ENCODE data around the gene NDUFS4. TPM values are rescaled to one million over a fixed set of nuclear protein-coding genes. Genes with fewer than 3 reads are reported as not detected.

The NDUFS4 gene
- total RNA-seq, 2 experiments from 2014 or later, result 25.0 to 25.1 TPM

DNA sequence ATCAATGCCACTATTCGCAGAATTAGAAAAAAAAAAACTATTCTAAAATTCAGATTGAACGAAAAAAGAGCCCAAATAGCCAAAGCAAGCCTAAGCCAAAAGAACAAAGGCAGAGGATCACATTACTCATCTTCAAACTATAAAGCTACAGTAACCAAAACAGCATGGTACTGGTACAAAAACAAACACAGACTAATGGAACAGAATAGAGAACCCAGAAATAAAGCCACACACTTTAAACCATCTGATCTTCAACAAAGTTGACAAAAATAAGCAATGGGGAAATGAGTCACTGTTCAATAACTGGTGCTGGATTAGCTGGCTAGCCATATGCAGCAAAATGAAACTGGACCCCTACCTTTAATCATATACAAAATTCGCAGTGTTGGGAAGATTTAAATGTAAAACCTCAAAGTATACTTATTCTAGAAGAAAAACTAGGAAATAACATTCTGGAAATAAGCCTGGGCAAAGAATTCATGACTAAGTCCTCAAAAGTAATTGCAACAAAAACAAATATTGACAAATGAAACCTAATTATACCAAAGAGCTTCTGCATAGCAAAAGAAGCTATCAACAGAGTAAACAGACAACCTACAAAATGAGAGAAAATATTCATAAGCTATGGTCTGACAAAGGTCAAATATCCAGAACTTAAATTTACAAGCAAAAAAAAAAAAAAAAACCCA lies 153.7 kb downstream of the NDUFS4 start:
- Mint-ChIP-seq H3K9me3 (peaks cover 33% of the 10 kb centered on the region), H3K27me3 (peaks cover 3% of the 10 kb centered on the region), H3K4me1 (ENCODE audit: low read depth) (no peaks in the 10 kb centered on the region), H3K4me3 (no peak overlapping the region), H3K36me3 (ENCODE audit: low read depth) (peaks cover 4% of the 10 kb centered on the region), H3K27ac (no peak overlapping the region)
- POLR2A ChIA-PET, result no interaction called here
- Histone ChIP-seq H3K9me3 (ENCODE audit: control insufficient read depth in 1 of 2, insufficient read depth in 1 of 2, low read length in 2 of 2) (peaks cover 14 to 25% of the 10 kb centered on the region in 2 experiments), H3K27me3 (ENCODE audit: control insufficient read depth in 1 of 2, insufficient read depth in 2 of 2, low read length in 2 of 2) (no peaks in the 10 kb centered on the region), H3K4me3 (ENCODE audit: low read length) (no peak overlapping the region), H3K4me1 (ENCODE audit: insufficient read depth, low read length) (no peaks in the 10 kb centered on the region), H3K27ac (ENCODE audit: low read depth in 1 of 2, low read length in 2 of 2) (no peak overlapping the region), H3K36me3 (ENCODE audit: insufficient read depth, low read length) (no peaks in the 10 kb centered on the region)
- TF ChIP-seq, protein P1, sequence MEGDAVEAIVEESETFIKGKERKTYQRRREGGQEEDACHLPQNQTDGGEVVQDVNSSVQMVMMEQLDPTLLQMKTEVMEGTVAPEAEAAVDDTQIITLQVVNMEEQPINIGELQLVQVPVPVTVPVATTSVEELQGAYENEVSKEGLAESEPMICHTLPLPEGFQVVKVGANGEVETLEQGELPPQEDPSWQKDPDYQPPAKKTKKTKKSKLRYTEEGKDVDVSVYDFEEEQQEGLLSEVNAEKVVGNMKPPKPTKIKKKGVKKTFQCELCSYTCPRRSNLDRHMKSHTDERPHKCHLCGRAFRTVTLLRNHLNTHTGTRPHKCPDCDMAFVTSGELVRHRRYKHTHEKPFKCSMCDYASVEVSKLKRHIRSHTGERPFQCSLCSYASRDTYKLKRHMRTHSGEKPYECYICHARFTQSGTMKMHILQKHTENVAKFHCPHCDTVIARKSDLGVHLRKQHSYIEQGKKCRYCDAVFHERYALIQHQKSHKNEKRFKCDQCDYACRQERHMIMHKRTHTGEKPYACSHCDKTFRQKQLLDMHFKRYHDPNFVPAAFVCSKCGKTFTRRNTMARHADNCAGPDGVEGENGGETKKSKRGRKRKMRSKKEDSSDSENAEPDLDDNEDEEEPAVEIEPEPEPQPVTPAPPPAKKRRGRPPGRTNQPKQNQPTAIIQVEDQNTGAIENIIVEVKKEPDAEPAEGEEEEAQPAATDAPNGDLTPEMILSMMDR (IDR thresholded peaks at IDR 0.05), result no peak
- CTCF ChIA-PET, result interaction anchor here (0.7 kb wide), 1 partner anchor 254 kb away, joined by 3 read pairs; no protein-coding TSS in a partner anchor
- no peak for DNase-seq
- intact Hi-C loops (cut with DNase I, micrococcal nuclease), result no loop called here
- ATAC-seq (ENCODE audit: poor library complexity), result no peak

DNA sequence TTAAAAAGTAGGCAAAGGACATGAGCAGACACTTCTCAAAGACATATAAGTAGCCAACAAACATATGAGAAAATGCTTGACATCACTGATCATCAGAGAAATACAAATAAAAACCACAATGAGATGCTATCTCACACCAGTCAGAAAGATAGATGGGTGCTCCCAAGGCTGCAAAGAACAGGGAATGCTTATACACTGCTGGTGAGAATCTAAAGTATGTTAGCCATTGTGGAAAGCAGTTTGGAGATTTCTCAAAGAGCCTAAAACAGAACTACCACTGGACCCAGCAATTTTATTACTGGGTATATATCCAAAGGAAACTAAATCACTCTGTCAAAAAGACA lies 154.2 kb downstream of the NDUFS4 start:
- POLR2A ChIA-PET, result no interaction called here
- no peak for DNase-seq
- intact Hi-C loops (cut with DNase I, micrococcal nuclease), result no loop called here

DNA sequence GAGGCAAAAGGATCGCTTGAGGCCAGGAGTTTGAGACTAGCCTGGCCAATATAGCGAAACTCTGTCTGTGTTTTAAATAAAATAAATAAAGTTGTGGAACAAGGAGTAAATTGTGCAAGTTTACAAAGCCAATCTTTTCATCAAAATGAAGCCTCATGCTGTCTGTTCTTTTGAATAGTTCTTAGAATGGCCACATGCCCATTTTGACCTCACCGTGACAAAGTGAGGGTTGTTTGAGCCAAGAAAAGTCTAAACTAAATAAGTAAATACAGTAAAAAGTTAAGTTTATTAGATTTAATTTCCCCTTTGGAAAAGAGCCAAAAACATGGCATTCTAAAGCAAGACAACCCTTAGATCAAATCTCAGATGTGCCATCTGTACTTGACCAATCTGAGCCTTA lies 165.7 kb downstream of the NDUFS4 start:
- no peaks in the 10 kb centered on the region for H3K36me3 ChIP-seq (ENCODE audit: insufficient read depth, low read length)
- H3K4me3 ChIP-seq (ENCODE audit: low read length), result no peak overlapping the region
- H3K9me3 Mint-ChIP-seq, result peaks cover 12% of the 10 kb centered on the region
- no peaks in the 10 kb centered on the region for H3K27me3 Mint-ChIP-seq
- TF ChIP-seq, protein P1 (IDR thresholded peaks at IDR 0.05), result no peak
- no peaks in the 10 kb centered on the region for H3K4me1 Mint-ChIP-seq (ENCODE audit: low read depth)
- POLR2A ChIA-PET, result no interaction called here
- H3K27me3 ChIP-seq (ENCODE audit: control insufficient read depth in 1 of 2, insufficient read depth in 2 of 2, low read length in 2 of 2), result no peaks in the 10 kb centered on the region
- ATAC-seq (ENCODE audit: poor library complexity) (no peak), DNase-seq (no peak)
- no peak overlapping the region for H3K4me3 Mint-ChIP-seq
- intact Hi-C loops (cut with DNase I, micrococcal nuclease), result no loop called here
- no peaks in the 10 kb centered on the region for H3K4me1 ChIP-seq (ENCODE audit: insufficient read depth, low read length)
- H3K36me3 Mint-ChIP-seq (ENCODE audit: low read depth), result no peaks in the 10 kb centered on the region
- CTCF ChIA-PET, result no interaction called here
- no peak overlapping the region for H3K27ac Mint-ChIP-seq
- no peak overlapping the region for H3K27ac ChIP-seq (ENCODE audit: low read depth in 1 of 2, low read length in 2 of 2)
- H3K9me3 ChIP-seq (ENCODE audit: control insufficient read depth in 1 of 2, insufficient read depth in 1 of 2, low read length in 2 of 2), result peaks cover 0 to 7% of the 10 kb centered on the region in 2 experiments

More for the DNA sequence above, 154.2 kb downstream of the NDUFS4 start:
- no peak overlapping the region for H3K27ac Mint-ChIP-seq
- H3K36me3 ChIP-seq (ENCODE audit: insufficient read depth, low read length), result no peaks in the 10 kb centered on the region
- no peak overlapping the region for H3K4me3 Mint-ChIP-seq
- H3K9me3 ChIP-seq (ENCODE audit: control insufficient read depth in 1 of 2, insufficient read depth in 1 of 2, low read length in 2 of 2), result peaks cover 13 to 25% of the 10 kb centered on the region in 2 experiments
- no peaks in the 10 kb centered on the region for H3K27me3 ChIP-seq (ENCODE audit: control insufficient read depth in 1 of 2, insufficient read depth in 2 of 2, low read length in 2 of 2)
- no peak for ATAC-seq (ENCODE audit: poor library complexity)
- H3K4me1 ChIP-seq (ENCODE audit: insufficient read depth, low read length), result no peaks in the 10 kb centered on the region
- CTCF ChIA-PET, result interaction anchor here (0.7 kb wide), 1 partner anchor 254 kb away, joined by 3 read pairs; no protein-coding TSS in a partner anchor
- TF ChIP-seq, protein P1 (IDR thresholded peaks at IDR 0.05), result no peak
- H3K9me3 Mint-ChIP-seq, result peaks cover 31% of the 10 kb centered on the region
- no peaks in the 10 kb centered on the region for H3K4me1 Mint-ChIP-seq (ENCODE audit: low read depth)
- H3K27ac ChIP-seq (ENCODE audit: low read depth in 1 of 2, low read length in 2 of 2), result no peak overlapping the region
- H3K27me3 Mint-ChIP-seq, result peaks cover 3% of the 10 kb centered on the region
- peaks cover 4% of the 10 kb centered on the region for H3K36me3 Mint-ChIP-seq (ENCODE audit: low read depth)
- H3K4me3 ChIP-seq (ENCODE audit: low read length), result no peak overlapping the region

Data from CD4-positive, alpha-beta T cell (primary cell).